IgD-negative memory B cell (primary cell): ENCODE results near the gene ANKZF1. TPM values are rescaled to one million over a fixed set of nuclear protein-coding genes. Genes with fewer than 3 reads are reported as not detected.

ENCODE experiments used
- H3K27ac Mint-ChIP-seq, 3 donors: one replicate each; pipeline ENCODE4 v1.8.0; 2020 to 2022; ENCODE audit warnings: mild to moderate bottlenecking in 3 of 3, mixed read lengths in 3 of 3, moderate library complexity in 1 of 3
- H3K27me3 Mint-ChIP-seq: one replicate; pipeline ENCODE4 v1.8.0; 2021; ENCODE audit warnings: mixed read lengths
- H3K36me3 Mint-ChIP-seq: one replicate; pipeline ENCODE4 v1.8.0; 2020; ENCODE audit warnings: mild to moderate bottlenecking, mixed read lengths
- H3K4me1 Mint-ChIP-seq, 3 donors: one replicate each; pipeline ENCODE4 v1.8.0; 2020 to 2022; ENCODE audit warnings: mixed read lengths in 3 of 3, mild to moderate bottlenecking in 1 of 3
- H3K4me3 Mint-ChIP-seq, 4 donors: one replicate each; pipeline ENCODE4 v1.8.0; 2020 to 2022; ENCODE audit warnings: mild to moderate bottlenecking in 4 of 4, mixed read lengths in 4 of 4, moderate library complexity in 3 of 4
- H3K9me3 Mint-ChIP-seq, 3 donors: one replicate each; pipeline ENCODE4 v1.8.0; 2020 to 2021; ENCODE audit warnings: mixed read lengths in 3 of 3, mild to moderate bottlenecking in 1 of 3
- polyA plus RNA-seq: library from polyadenylated mRNA; unstranded; fragments of 300-500 nt; fragmentation: Illumina TruSeq; gene quantifications from one replicate; pipeline ENCODE4 v1.2.3, GENCODE V29; 2021

Gene ANKZF1
- polyA plus RNA-seq, 1 donor from 2014 or later: 31.1 TPM

- Mint-ChIP-seq H3K9me3 (no peaks in the 10 kb centered on the region), H3K4me3 (peak overlapping the region in 1 of 4 donors; percentile 2), H3K4me1 (peaks cover 11 to 22% (median 21%) of the 10 kb centered on the region in 3 donors), H3K27me3 (no peaks in the 10 kb centered on the region), H3K36me3 (no peaks in the 10 kb centered on the region), H3K27ac (no peak overlapping the region)
Measured at GRCh38 chr2:219214786-219215185, 14.8 kb upstream of the ANKZF1 start.

DNA sequence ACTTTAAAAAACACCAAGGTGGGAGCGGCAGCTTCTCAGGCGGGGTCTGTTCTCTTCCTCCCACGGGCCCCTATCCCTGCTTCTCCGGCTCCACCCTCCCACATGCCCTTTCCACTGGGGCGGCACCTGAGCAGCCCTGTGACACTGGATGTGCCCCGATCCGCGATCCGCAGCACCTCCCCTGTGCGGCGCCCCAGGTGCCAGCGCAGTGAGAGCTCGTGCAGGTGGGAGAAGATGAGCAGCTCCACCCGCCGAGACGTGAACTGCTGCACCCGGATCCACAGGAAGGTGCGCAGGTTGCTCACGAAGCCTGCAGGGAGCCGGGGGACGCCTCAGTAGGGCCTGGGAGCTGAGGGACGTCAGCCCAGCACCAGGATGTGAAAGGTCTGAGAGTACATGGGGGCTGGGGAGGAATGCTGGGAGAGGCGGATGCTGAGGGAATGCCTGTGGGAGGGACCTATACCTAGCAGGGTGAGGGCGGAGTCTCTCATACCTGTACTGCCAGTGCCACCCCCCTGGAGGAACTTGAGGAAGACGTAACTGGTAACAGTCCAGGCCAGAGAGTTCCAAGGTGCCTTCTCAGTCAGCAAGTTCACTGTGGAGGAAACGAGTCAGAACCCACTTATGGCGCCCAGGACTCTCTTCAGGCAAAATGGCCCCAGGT, 13.6 kb upstream of the ANKZF1 start:
- H3K36me3 Mint-ChIP-seq: no peaks in the 10 kb centered on the region
- peak overlapping the region in 2 of 3 donors; percentile 67 to 78 for H3K27ac Mint-ChIP-seq

GRCh38 chr2:219216535-219216915, 13.1 kb upstream of the ANKZF1 start:
- H3K27ac Mint-ChIP-seq: peak overlapping the region in 2 of 3 donors; percentile 67 to 78
- H3K4me3 Mint-ChIP-seq: peak overlapping the region; percentile 47 to 63 (median 55)
- H3K36me3 Mint-ChIP-seq: no peaks in the 10 kb centered on the region
- no peaks in the 10 kb centered on the region for H3K27me3 Mint-ChIP-seq
- H3K4me1 Mint-ChIP-seq: peaks cover 11 to 16% (median 15%) of the 10 kb centered on the region in 3 donors
- H3K9me3 Mint-ChIP-seq: no peaks in the 10 kb centered on the region

More for the DNA sequence above, 13.6 kb upstream of the ANKZF1 start:
- H3K4me3 Mint-ChIP-seq: peak overlapping the region in 1 of 4 donors; percentile 60
- no peaks in the 10 kb centered on the region for H3K9me3 Mint-ChIP-seq
- no peaks in the 10 kb centered on the region for H3K27me3 Mint-ChIP-seq
- H3K4me1 Mint-ChIP-seq: peaks cover 11 to 21% (median 19%) of the 10 kb centered on the region in 3 donors

- Mint-ChIP-seq H3K9me3 (no peaks in the 10 kb centered on the region), H3K4me3 (peak overlapping the region; percentile 82 to 97 (median 94)), H3K27ac (peak overlapping the region; percentile 90 to 97 (median 92)), H3K27me3 (no peaks in the 10 kb centered on the region), H3K4me1 (peaks cover 11 to 15% (median 13%) of the 10 kb centered on the region in 3 donors), H3K36me3 (no peaks in the 10 kb centered on the region)
Measured at GRCh38 chr2:219218217-219218731, 11.3 kb upstream of the ANKZF1 start.

GRCh38 chr2:219218732-219219701, 10.6 kb upstream of the ANKZF1 start, which contains the start of gene ABCB6:
Gene ABCB6 (minus strand): TSS chr2:219218958. CDS start chr2:219218673, 285 bp downstream.
- H3K4me3 Mint-ChIP-seq: peak within 1 kb of the TSS; percentile 82 to 97 (median 94)
- H3K36me3 Mint-ChIP-seq: no peaks in the 10 kb centered on the region
- no peaks in the 10 kb centered on the region for H3K9me3 Mint-ChIP-seq
- peaks cover 11 to 15% (median 13%) of the 10 kb centered on the region in 3 donors for H3K4me1 Mint-ChIP-seq
- no peaks in the 10 kb centered on the region for H3K27me3 Mint-ChIP-seq
- peak within 1 kb of the TSS; percentile 90 to 97 (median 92) for H3K27ac Mint-ChIP-seq

GRCh38 chr2:219219784-219220532, 9.6 kb upstream of the ANKZF1 start:
- Mint-ChIP-seq H3K27me3 (no peaks in the 10 kb centered on the region), H3K4me3 (peak overlapping the region in 2 of 4 donors; percentile 52 to 88), H3K36me3 (no peaks in the 10 kb centered on the region), H3K9me3 (no peaks in the 10 kb centered on the region), H3K27ac (no peak overlapping the region), H3K4me1 (peaks cover 13 to 15% (median 14%) of the 10 kb centered on the region in 3 donors)

DNA sequence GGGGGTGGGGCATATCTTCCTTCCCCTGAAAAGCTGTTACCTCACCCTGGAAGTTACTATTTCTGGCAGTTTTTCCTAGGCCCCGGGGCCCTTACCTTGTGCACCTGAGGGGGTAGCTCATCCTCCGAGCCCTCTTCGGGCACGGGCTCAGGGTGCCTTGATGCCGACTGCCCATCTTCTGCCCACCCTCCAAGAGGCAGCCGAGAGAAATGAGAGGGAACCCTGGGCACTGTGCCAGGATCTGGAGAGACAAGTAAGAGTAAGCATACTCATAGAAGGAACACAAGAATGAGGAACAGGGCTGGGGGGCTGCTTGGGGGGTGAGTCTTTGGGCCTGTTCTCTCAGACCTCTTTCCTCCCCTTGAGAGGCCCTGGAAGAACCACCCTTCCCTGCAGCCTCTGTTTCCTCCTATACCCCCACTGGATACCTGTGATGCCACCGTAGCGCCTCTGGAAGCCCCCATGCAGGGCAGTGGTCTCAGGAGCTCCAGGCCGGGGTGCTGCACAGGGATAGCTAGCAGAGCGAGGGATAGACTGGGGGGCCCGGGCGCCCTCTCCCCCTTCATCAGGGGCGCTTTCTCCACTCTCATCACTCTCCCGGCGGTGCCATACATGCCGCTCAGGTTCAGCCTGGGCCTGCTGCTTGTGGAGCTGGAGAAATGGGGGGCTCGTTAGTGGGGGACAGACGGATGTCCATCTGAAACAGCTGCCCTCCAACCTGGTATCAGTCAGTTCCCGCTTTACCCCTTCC, 8.8 kb upstream of the ANKZF1 start:
- Mint-ChIP-seq H3K4me1 (peaks cover 13 to 15% (median 15%) of the 10 kb centered on the region in 3 donors), H3K4me3 (peak overlapping the region in 1 of 4 donors; percentile 52), H3K9me3 (no peaks in the 10 kb centered on the region), H3K27ac (no peak overlapping the region), H3K36me3 (no peaks in the 10 kb centered on the region), H3K27me3 (no peaks in the 10 kb centered on the region)

DNA sequence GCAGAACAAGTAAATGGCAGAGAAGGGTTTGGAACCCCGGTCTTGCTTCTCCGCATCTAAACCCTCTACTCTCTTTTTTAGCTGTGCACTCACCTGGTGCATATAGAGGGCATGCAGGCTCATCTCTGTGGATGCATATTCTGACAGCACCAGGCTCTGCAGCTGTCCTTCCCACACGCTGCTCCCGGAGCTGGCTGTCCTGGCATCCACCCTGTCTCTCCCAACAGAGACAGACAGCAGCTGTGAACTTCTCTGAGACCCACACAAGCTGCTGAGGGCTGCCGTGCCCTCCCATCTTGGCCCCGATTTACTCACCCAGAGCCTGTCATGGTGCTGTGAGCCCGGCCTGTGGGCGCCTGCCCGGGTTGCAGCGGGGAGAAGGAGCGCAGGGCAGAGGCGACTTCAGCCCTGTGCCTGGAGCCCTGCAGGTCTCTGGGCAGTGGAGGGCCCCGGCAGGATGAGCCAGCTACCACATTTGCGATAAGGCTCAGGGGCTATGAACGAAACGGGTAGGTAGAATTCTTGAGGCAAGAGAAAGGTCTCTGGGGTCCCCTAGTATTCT, 7.6 kb upstream of the ANKZF1 start:
- Mint-ChIP-seq H3K4me3 (no peak overlapping the region), H3K27me3 (no peaks in the 10 kb centered on the region), H3K4me1 (peaks cover 9 to 20% (median 14%) of the 10 kb centered on the region in 3 donors), H3K27ac (no peak overlapping the region), H3K36me3 (no peaks in the 10 kb centered on the region), H3K9me3 (no peaks in the 10 kb centered on the region)

GRCh38 chr2:219223831-219224610, 5.6 kb upstream of the ANKZF1 start:
- Mint-ChIP-seq H3K4me3 (peak overlapping the region in 2 of 4 donors; percentile 17 to 85), H3K27me3 (no peaks in the 10 kb centered on the region), H3K9me3 (no peaks in the 10 kb centered on the region), H3K4me1 (peaks cover 7 to 16% (median 13%) of the 10 kb centered on the region in 3 donors), H3K36me3 (no peaks in the 10 kb centered on the region), H3K27ac (peak overlapping the region in 1 of 3 donors; percentile 73)

DNA sequence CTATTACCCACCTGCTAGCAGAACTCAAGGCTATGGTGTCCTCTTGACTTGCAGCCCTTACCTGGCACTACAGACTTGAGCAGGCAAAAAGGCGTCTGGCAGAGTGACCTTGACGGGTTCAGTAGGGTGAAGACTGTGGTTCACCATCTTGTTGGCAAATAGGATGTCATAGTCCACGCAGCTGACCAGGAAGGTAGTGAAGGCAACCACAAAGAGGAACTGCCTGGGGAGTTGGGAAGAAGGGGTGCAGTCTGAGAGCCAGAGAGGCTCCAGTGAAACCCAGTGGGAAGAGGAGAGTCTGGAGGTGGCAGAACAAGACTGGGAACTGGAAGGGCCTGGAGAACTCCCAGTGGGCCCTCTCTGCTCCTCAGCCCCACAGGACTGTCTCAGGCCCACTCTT, 4.3 kb upstream of the ANKZF1 start:
- Mint-ChIP-seq H3K27ac (peak overlapping the region in 1 of 3 donors; percentile 76), H3K27me3 (no peaks in the 10 kb centered on the region), H3K9me3 (no peaks in the 10 kb centered on the region), H3K4me1 (peaks cover 11 to 21% (median 15%) of the 10 kb centered on the region in 3 donors), H3K4me3 (peak overlapping the region in 1 of 4 donors; percentile 85), H3K36me3 (peaks cover 3% of the 10 kb centered on the region)

DNA sequence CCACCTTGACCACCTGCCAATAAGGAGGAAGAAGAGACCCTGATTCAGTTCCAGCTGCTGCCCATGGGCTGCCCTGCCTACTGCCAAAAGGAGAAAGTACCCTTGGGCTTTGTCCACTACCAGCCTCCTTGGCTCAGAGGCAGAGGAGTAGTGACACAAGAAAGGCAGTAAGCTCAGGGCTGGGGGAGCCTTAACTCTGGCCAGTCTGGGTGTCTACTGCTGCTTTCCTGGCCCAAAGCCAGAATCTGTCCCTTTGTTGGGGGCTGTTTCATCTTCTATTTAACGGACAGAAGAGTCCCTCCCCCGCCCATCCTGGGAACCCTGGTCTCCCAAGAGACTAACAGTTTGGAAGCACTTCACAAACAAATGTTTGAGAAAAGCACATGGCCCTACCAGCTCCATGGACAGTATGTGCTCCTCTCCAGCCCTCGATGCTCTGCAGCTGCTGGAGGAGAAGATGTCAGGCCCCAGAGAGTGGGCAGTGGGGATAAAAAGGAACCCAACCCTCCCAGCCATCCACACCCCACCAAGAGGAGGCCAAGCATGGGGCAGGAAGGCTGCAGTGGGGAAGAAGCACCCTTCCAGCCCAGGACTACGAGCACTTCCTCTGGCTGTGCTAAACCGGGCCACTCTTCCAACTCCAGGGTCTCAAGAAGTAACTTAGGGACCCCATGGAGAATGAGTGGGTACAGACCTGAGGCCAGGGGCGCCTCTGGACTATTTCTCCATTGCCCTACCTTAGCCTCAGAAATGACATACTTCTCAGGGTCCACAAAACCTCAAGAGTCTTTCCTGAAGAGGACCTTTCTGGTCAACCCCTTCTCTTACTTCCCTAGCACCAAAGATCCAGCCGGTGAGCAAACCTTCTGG, 1.3 kb upstream of the ANKZF1 start:
- Mint-ChIP-seq H3K27me3 (no peaks in the 10 kb centered on the region), H3K36me3 (peaks cover 3% of the 10 kb centered on the region), H3K4me1 (peaks cover 17 to 24% (median 21%) of the 10 kb centered on the region in 3 donors), H3K4me3 (peak overlapping the region; percentile 87 to 99 (median 94)), H3K9me3 (no peaks in the 10 kb centered on the region), H3K27ac (peak overlapping the region in 1 of 3 donors; percentile 92)

GRCh38 chr2:219228911-219229304, 698 bp upstream of the ANKZF1 start:
- no peaks in the 10 kb centered on the region for H3K27me3 Mint-ChIP-seq
- peak overlapping the region in 1 of 3 donors; percentile 92 for H3K27ac Mint-ChIP-seq
- no peaks in the 10 kb centered on the region for H3K9me3 Mint-ChIP-seq
- peaks cover 17 to 24% (median 21%) of the 10 kb centered on the region in 3 donors for H3K4me1 Mint-ChIP-seq
- H3K4me3 Mint-ChIP-seq: peak overlapping the region; percentile 87 to 99 (median 94)
- H3K36me3 Mint-ChIP-seq: peaks cover 4% of the 10 kb centered on the region
